Tibial artery (tissue), 4 donors: Measurements from ENCODE around the gene CRYBA1.

Source experiments
- DNase-seq, 2 donors: peaks; one replicate each; pipeline ENCODE4 v3.0.0-alpha.2; 2019
- H3K27ac ChIP-seq, 2 donors: fragments of 200-600 bp; sonication (generic) in 1 of 2; 1 replicate in 1 of 2; 2 replicates in 1 of 2; pipeline ENCODE4 v1.5.1; 2018 to 2019; ENCODE audit warnings: mild to moderate bottlenecking in 1 of 2
- H3K27me3 ChIP-seq, 2 donors: fragments of 200-600 bp; sonication (generic) in 1 of 2; one replicate each; pipeline versions ENCODE4 v1.5.1 to v1.6.0; 2016 to 2019
- H3K36me3 ChIP-seq, 3 donors: fragments of 200-600 bp; sonication (generic) in 2 of 3; one replicate each; pipeline ENCODE4 v1.5.1; 2016 to 2019; ENCODE audit warnings: mild to moderate bottlenecking in 2 of 3
- H3K4me1 ChIP-seq, 4 donors: fragments of 200-600 bp; sonication (generic) in 2 of 4; 1 replicate in 3 of 4; 2 replicates in 1 of 4; pipeline ENCODE4 v1.5.1; 2016 to 2019
- H3K4me3 ChIP-seq, 2 donors: fragments of 200-600 bp; sonication (generic) in 1 of 2; 1 replicate in 1 of 2; 2 replicates in 1 of 2; pipeline ENCODE4 v1.5.1; 2018 to 2019; ENCODE audit warnings: mild to moderate bottlenecking in 2 of 2
- H3K9me3 ChIP-seq, 3 donors: fragments of 200-600 bp; sonication (generic) in 1 of 3; one replicate each; pipeline ENCODE4 v1.5.1; 2016 to 2019
- CTCF ChIP-seq, 2 experiments: fragments of 200-600 bp in 1 of 2; fragments of 450-650 bp in 1 of 2; IDR thresholded peaks; one replicate each; pipeline ENCODE4 v1.5.1; 2017 to 2019; ENCODE audit warnings: antibody characterized with exemption in 2 of 2, mild to moderate bottlenecking in 1 of 2, moderate library complexity in 1 of 2
- intact Hi-C: fragments of 100-400 bp; cut with DNase I; formaldehyde crosslinking; loops from one replicate; pipeline ENCODE4 v1.15.0; 2023; ENCODE audit warnings: low total_unique reads

CRYBA1 gene

GRCh38 chr17:29293890-29294579 is 47.4 kb downstream of the CRYBA1 start, which contains the start of gene NUFIP2:
Gene NUFIP2 (minus strand): TSS chr17:29294148. CDS start chr17:29294059, 89 bp downstream.
- H3K4me3 ChIP-seq = peak within 1 kb of the TSS; percentile 89 to 97
- H3K36me3 ChIP-seq = peaks cover 0 to under 1% (median 0%) of the 10 kb centered on the region in 3 donors
- peak within 1 kb of the TSS; percentile 93 to 96 for H3K27ac ChIP-seq
- peak; percentile 8 to 11 for TF ChIP-seq CTCF (IDR thresholded peaks at IDR 0.05)
- DNase-seq = peak; percentile 99 to 100
- intact Hi-C loops = loop anchor here (2.0 to 10.0 kb wide), 4 partner anchors 42 to 959 kb away; partner anchors contain the start of genes IFT20 and TNFAIP1
- H3K9me3 ChIP-seq = no peaks in the 10 kb centered on the region
- no peaks in the 10 kb centered on the region for H3K27me3 ChIP-seq
- peaks cover 0 to 38% (median 28%) of the 10 kb centered on the region in 4 donors for H3K4me1 ChIP-seq

GRCh38 chr17:29294580-29294900 is 47.9 kb downstream of the CRYBA1 start:
- TF ChIP-seq CTCF (IDR thresholded peaks at IDR 0.05) = no peak
- Histone ChIP-seq H3K36me3 (no peaks in the 10 kb centered on the region), H3K9me3 (no peaks in the 10 kb centered on the region), H3K27ac (peak overlapping the region; percentile 93 to 96), H3K27me3 (no peaks in the 10 kb centered on the region), H3K4me1 (peaks cover 0 to 33% (median 24%) of the 10 kb centered on the region in 4 donors), H3K4me3 (peak overlapping the region; percentile 89 to 97)
- no peak for DNase-seq
- intact Hi-C loops = loop anchor here (5.0 to 10.0 kb wide), 3 partner anchors 42 to 960 kb away; partner anchors contain the start of genes IFT20 and TNFAIP1

- intact Hi-C loops = loop anchor here (10.0 kb wide), 1 partner anchor 961 kb away; the partner anchor contains the start of genes IFT20 and TNFAIP1
Measured at GRCh38 chr17:29295420-29295819, 48.8 kb downstream of the CRYBA1 start.

GRCh38 chr17:29299031-29299430 is 52.4 kb downstream of the CRYBA1 start:
- no peaks in the 10 kb centered on the region for H3K9me3 ChIP-seq

More at GRCh38 chr17:29295420-29295819, 48.8 kb downstream of the CRYBA1 start:
- no peak overlapping the region for H3K4me3 ChIP-seq
- no peaks in the 10 kb centered on the region for H3K36me3 ChIP-seq
- TF ChIP-seq CTCF (IDR thresholded peaks at IDR 0.05) = no peak
- H3K9me3 ChIP-seq = no peaks in the 10 kb centered on the region
- no peak for DNase-seq
- H3K27me3 ChIP-seq = no peaks in the 10 kb centered on the region
- peak overlapping the region in 1 of 2 donors; percentile 96 for H3K27ac ChIP-seq
- peaks cover 0 to 24% (median 16%) of the 10 kb centered on the region in 4 donors for H3K4me1 ChIP-seq

GRCh38 chr17:29303386-29303785 is 56.7 kb downstream of the CRYBA1 start:
- Histone ChIP-seq H3K9me3 (no peaks in the 10 kb centered on the region), H3K4me1 (no peaks in the 10 kb centered on the region), H3K27me3 (no peaks in the 10 kb centered on the region), H3K36me3 (no peaks in the 10 kb centered on the region), H3K4me3 (no peak overlapping the region), H3K27ac (no peak overlapping the region)
- no peak for TF ChIP-seq CTCF (IDR thresholded peaks at IDR 0.05)
- DNase-seq = no peak
- intact Hi-C loops = no loop called here

More at GRCh38 chr17:29299031-29299430, 52.4 kb downstream of the CRYBA1 start:
- no peaks in the 10 kb centered on the region for H3K27me3 ChIP-seq
- no peaks in the 10 kb centered on the region for H3K36me3 ChIP-seq
- no peak for TF ChIP-seq CTCF (IDR thresholded peaks at IDR 0.05)
- no peak overlapping the region for H3K27ac ChIP-seq
- no peak for DNase-seq
- intact Hi-C loops = loop anchor here (2.0 to 10.0 kb wide), 2 partner anchors 158 to 964 kb away; partner anchors contain the start of genes IFT20 and TNFAIP1
- H3K4me1 ChIP-seq = peaks cover 0 to 6% (median 2%) of the 10 kb centered on the region in 4 donors
- H3K4me3 ChIP-seq = no peak overlapping the region
